Breast epithelium (tissue), 4 donors: ENCODE measurements around the gene RARRES2. TPM values are rescaled to one million over a fixed set of nuclear protein-coding genes. Genes with fewer than 3 reads are reported as not detected.
A peak's percentile ranks its signal among the peaks of the same experiment; 100 is the strongest.

ENCODE experiments used
- DNase-seq, 2 donors: peaks; one replicate each; pipeline ENCODE4 v3.0.0-alpha.2; 2019; ENCODE audit warnings: low spot score in 2 of 2
- H3K27ac ChIP-seq, 2 donors: fragments of 200-600 bp; sonication (generic) in 1 of 2; one replicate each; pipeline ENCODE4 v1.5.1; 2016 to 2019; ENCODE audit warnings: mild to moderate bottlenecking in 1 of 2
- H3K27me3 ChIP-seq, 2 donors: fragments of 200-600 bp; sonication (generic) in 1 of 2; one replicate each; pipeline versions ENCODE4 v1.5.1 to v1.6.0; 2017 to 2019; ENCODE audit warnings: control low read depth in 1 of 2, mild to moderate bottlenecking in 1 of 2
- H3K36me3 ChIP-seq: fragments of 200-600 bp; one replicate; pipeline ENCODE4 v1.5.1; 2019
- H3K4me1 ChIP-seq, 2 donors: fragments of 200-600 bp; sonication (generic); one replicate each; pipeline ENCODE4 v1.5.1; 2016 to 2019; ENCODE audit warnings: control low read depth in 1 of 2
- H3K4me3 ChIP-seq, 3 donors: fragments of 200-600 bp; sonication (generic); 1 replicate in 2 of 3; 2 replicates in 1 of 3; pipeline ENCODE4 v1.5.1; 2016 to 2019; ENCODE audit warnings: mild to moderate bottlenecking in 3 of 3, moderate library complexity in 2 of 3
- H3K9me3 ChIP-seq, 2 donors: fragments of 200-600 bp; sonication (generic) in 1 of 2; one replicate each; pipeline ENCODE4 v1.5.1; 2016 to 2019; ENCODE audit warnings: control low read depth in 1 of 2
- POLR2A ChIP-seq: fragments of 450-650 bp; IDR thresholded peaks from one replicate; pipeline ENCODE4 v1.6.1; 2016; ENCODE audit warnings: antibody characterized with exemption, mild to moderate bottlenecking, moderate library complexity
- POLR2AphosphoS5 ChIP-seq, 3 donors: sonication (generic); formaldehyde crosslinking; IDR thresholded peaks; one replicate each; pipeline ENCODE4 v1.6.1; 2017; ENCODE audit warnings: antibody characterized with exemption in 3 of 3
- intact Hi-C: fragments of 100-400 bp; cut with DNase I; formaldehyde crosslinking; loops from one replicate; pipeline ENCODE4 v1.15.1; 2023; ENCODE audit warnings: low total_unique reads
- total RNA-seq, 3 donors: library from RNA; depleted of rRNA; stranded (reverse); fragments of >200 nt; gene quantifications; one replicate each; pipeline ENCODE4 v1.1.0, GENCODE V29; 2016
- TF ChIP-seq, protein P1 (sequence below), 3 donors: fragments of 450-650 bp; IDR thresholded peaks; one replicate each; pipeline ENCODE4 v1.5.1; 2016 to 2017; ENCODE audit warnings: antibody characterized with exemption in 3 of 3, mild to moderate bottlenecking in 3 of 3, moderate library complexity in 3 of 3

The RARRES2 gene
- total RNA-seq, 3 donors from 2014 or later = 156 to 297 (median 267) TPM

DNA sequence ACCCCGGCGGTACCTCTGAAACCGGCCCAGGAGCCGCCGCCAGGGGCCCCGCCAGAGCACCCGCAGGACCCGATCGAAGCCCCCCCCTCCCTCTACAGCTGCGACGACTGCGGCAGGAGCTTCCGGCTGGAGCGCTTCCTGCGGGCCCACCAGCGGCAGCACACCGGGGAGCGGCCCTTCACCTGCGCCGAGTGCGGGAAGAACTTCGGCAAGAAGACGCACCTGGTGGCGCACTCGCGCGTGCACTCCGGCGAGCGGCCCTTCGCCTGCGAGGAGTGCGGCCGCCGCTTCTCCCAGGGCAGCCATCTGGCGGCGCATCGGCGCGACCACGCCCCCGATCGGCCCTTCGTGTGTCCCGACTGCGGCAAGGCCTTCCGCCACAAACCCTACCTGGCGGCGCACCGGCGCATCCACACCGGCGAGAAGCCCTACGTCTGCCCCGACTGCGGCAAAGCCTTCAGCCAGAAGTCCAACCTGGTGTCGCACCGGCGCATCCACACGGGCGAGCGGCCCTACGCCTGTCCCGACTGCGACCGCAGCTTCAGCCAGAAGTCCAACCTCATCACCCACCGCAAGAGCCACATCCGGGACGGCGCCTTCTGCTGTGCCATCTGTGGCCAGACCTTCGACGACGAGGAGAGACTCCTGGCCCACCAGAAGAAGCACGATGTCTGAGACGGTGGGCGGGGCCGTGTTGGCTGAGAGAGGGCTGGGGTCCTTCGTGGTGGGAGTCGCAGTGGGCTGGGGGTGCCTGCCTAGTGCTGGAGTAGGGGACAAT, 31.0 kb upstream of the RARRES2 start:
- intact Hi-C loops = no loop called here
- Histone ChIP-seq H3K4me1 (peaks cover 8 to 21% of the 10 kb centered on the region in 2 donors), H3K9me3 (no peaks in the 10 kb centered on the region), H3K27me3 (no peaks in the 10 kb centered on the region), H3K36me3 (peaks cover 9% of the 10 kb centered on the region), H3K4me3 (peak overlapping the region in 1 of 3 donors; percentile 6), H3K27ac (peak overlapping the region; percentile 72 to 82)
- DNase-seq = no peak
- TF ChIP-seq, protein P1, sequence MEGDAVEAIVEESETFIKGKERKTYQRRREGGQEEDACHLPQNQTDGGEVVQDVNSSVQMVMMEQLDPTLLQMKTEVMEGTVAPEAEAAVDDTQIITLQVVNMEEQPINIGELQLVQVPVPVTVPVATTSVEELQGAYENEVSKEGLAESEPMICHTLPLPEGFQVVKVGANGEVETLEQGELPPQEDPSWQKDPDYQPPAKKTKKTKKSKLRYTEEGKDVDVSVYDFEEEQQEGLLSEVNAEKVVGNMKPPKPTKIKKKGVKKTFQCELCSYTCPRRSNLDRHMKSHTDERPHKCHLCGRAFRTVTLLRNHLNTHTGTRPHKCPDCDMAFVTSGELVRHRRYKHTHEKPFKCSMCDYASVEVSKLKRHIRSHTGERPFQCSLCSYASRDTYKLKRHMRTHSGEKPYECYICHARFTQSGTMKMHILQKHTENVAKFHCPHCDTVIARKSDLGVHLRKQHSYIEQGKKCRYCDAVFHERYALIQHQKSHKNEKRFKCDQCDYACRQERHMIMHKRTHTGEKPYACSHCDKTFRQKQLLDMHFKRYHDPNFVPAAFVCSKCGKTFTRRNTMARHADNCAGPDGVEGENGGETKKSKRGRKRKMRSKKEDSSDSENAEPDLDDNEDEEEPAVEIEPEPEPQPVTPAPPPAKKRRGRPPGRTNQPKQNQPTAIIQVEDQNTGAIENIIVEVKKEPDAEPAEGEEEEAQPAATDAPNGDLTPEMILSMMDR (IDR thresholded peaks at IDR 0.05) = no peak
- TF ChIP-seq POLR2AphosphoS5 (IDR thresholded peaks at IDR 0.05) (no peak), POLR2A (no peak)

DNA sequence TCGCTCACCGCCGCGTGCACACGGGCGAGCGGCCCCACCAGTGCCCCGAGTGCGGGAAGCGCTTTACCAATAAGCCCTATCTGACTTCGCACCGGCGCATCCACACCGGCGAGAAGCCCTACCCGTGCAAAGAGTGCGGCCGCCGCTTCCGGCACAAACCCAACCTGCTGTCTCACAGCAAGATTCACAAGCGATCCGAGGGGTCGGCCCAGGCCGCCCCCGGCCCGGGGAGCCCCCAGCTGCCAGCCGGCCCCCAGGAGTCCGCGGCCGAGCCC, 30.5 kb upstream of the RARRES2 start:
- Histone ChIP-seq H3K36me3 (peaks cover 9% of the 10 kb centered on the region), H3K27me3 (no peaks in the 10 kb centered on the region), H3K4me1 (peaks cover 8 to 21% of the 10 kb centered on the region in 2 donors), H3K27ac (no peak overlapping the region), H3K4me3 (no peak overlapping the region), H3K9me3 (no peaks in the 10 kb centered on the region)
- intact Hi-C loops = no loop called here
- TF ChIP-seq, protein P1 (IDR thresholded peaks at IDR 0.05) = no peak
- no peak for TF ChIP-seq POLR2A
- no peak for DNase-seq

DNA sequence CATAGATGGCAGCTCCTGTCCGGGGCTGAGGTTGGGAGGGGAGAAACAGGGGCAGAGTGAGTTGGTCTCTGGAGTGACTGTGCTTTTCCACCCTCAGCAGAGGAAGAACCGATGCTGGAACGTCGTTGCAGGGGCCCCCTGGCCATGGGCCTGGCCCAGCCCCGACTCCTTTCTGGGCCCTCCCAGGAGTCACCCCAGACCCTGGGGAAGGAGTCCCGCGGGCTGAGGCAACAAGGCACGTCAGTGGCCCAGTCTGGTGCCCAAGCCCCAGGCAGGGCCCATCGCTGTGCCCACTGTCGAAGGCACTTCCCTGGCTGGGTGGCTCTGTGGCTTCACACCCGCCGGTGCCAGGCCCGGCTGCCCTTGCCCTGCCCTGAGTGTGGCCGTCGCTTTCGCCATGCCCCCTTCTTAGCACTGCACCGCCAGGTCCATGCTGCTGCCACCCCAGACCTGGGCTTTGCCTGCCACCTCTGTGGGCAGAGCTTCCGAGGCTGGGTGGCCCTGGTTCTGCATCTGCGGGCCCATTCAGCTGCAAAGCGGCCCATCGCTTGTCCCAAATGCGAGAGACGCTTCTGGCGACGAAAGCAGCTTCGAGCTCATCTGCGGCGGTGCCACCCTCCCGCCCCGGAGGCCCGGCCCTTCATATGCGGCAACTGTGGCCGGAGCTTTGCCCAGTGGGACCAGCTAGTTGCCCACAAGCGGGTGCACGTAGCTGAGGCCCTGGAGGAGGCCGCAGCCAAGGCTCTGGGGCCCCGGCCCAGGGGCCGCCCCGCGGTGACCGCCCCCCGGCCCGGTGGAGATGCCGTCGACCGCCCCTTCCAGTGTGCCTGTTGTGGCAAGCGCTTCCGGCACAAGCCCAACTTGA, 29.9 kb upstream of the RARRES2 start:
- no peaks in the 10 kb centered on the region for H3K9me3 ChIP-seq
- H3K27ac ChIP-seq = no peak overlapping the region
- intact Hi-C loops = no loop called here
- H3K27me3 ChIP-seq = no peaks in the 10 kb centered on the region
- H3K4me3 ChIP-seq = no peak overlapping the region
- H3K4me1 ChIP-seq = peaks cover 8 to 21% of the 10 kb centered on the region in 2 donors
- peaks cover 9% of the 10 kb centered on the region for H3K36me3 ChIP-seq
- no peak for DNase-seq
- TF ChIP-seq POLR2AphosphoS5 (IDR thresholded peaks at IDR 0.05) (no peak), POLR2A (no peak)
- TF ChIP-seq, protein P1 (IDR thresholded peaks at IDR 0.05) = no peak

DNA sequence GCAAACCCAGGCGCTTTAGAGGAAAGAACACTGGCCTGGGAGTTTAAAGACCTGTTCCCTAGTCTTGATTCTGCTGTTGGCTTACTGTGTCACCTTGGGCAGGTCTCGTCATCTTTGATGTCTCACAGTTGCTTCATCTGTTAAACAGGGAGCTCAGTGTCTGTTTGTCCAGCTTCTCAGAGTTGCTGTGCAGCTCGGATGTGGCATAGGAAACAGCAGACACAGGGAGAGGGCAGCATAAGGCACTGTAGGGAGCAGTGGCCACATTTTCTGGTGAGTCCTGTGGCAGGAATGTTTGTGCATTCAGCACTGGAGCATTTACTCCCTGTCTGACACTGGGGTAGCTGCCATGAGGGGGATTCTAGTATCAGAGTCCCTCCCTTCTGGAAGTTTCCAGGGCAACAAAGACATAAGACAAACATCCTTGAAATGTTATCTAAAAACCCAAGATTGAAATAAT, 29.2 kb upstream of the RARRES2 start:
- TF ChIP-seq POLR2A (no peak), POLR2AphosphoS5 (IDR thresholded peaks at IDR 0.05) (no peak)
- TF ChIP-seq, protein P1 (IDR thresholded peaks at IDR 0.05) = no peak
- no peak for DNase-seq
- H3K27ac ChIP-seq = peak overlapping the region; percentile 97 to 98
- intact Hi-C loops = no loop called here
- H3K4me1 ChIP-seq = peaks cover 8 to 21% of the 10 kb centered on the region in 2 donors
- H3K27me3 ChIP-seq = no peaks in the 10 kb centered on the region
- H3K36me3 ChIP-seq = peaks cover 9% of the 10 kb centered on the region
- H3K4me3 ChIP-seq = peak overlapping the region in 2 of 3 donors; percentile 87 to 92
- no peaks in the 10 kb centered on the region for H3K9me3 ChIP-seq
